ENCODE results near the gene SPTLC2.

Gene SPTLC2

DNA sequence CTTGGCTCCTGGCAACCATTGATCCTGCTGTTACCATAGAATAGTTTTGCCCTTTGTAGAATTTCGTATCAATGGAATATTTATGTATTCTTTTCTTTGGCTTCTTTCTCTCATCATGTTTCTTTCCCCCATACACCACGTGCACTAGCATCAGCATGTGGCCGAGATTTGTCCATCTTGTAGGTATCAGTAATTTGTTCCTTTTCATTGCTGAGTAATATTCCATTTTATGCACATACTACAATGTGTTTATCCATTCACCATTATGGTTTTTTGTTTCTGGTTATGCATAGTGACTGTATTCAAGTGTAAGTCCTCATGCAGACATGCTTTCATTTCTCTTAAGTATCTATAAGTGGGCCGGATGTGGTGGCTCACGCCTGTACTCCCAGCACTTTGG is 113.3 kb downstream of the SPTLC2 start:
- DNase-seq (ENCODE audit: low spot score): no peak

- no peak for DNase-seq (ENCODE audit: low spot score)
These were observed 114.2 kb downstream of the SPTLC2 start for GRCh38 chr14:77502109-77502782.

GRCh38 chr14:77498984-77499527 is 117.4 kb downstream of the SPTLC2 start:
- no peak for DNase-seq (ENCODE audit: low spot score)

DNA sequence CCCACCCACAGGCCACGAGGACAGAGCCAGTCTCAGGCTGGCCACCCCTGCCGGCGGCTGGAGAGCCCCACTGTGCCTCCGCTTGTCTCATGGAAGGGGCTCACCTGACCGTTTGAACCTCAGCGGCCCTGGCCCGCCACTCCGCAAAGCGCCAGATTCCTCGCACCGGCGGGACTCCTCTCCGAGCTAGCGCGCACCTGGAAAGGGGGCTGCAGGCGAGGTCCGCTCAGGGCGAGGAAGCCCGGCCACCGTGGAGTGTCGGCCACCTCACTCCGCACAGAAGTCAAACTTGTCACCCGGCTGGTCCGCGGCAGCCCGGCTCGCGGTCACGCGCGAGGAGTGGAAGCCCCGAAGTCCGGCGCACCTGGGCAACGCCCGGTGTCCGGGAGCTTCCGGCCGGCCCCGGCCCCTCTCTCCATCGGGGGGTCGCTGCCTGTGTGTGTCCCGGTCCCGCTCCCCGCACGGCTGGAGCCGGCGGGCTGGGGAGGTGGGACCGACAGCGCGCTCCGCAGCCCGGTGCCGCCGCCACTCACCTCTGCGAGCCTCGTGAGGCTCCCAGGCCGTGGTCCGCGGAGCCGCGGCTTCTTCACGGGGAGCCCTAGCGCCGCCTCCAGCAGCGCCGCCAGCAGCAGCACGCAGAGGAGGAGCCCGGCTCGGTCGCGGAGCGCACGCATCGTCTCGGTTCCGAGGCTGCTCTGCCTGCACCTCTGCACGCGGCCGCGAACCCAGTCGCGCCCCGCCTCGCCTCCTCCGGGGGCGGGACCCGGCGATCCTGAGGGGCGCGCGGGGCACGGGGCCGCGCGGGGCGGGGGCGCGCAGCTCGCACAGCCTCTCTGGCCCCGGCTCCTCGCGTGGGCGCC is 118.1 kb downstream of the SPTLC2 start, which contains the start of gene ISM2:
TSS of gene ISM2 (minus strand) at position 697 of the 860 bp plus-strand sequence. CDS start at position 674, 23 bp downstream.
- DNase-seq (ENCODE audit: low spot score): peak; percentile 30

- no peak for DNase-seq (ENCODE audit: low spot score)
These were observed 121.1 kb downstream of the SPTLC2 start for GRCh38 chr14:77495334-77495733.

DNA sequence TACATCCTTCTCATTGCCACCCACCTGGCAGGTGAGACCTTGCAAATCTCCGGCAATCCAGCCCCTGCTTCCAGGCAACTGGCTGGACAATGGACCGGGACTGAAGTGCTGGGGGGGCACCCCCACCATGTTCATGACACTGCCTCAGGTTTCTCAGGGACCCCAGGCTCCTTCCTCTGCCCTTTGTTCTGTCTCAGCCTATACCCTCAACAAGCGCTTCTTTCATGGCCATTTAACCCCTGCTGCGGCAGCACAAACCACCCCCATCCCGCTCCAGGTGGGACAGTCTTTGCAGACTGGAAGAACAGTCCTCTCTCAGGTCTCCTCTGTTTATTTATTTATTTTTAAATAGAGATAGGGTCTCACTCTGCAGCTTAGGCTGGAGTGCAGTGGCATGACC is 125.4 kb downstream of the SPTLC2 start:
- no peak for DNase-seq (ENCODE audit: low spot score)

DNA sequence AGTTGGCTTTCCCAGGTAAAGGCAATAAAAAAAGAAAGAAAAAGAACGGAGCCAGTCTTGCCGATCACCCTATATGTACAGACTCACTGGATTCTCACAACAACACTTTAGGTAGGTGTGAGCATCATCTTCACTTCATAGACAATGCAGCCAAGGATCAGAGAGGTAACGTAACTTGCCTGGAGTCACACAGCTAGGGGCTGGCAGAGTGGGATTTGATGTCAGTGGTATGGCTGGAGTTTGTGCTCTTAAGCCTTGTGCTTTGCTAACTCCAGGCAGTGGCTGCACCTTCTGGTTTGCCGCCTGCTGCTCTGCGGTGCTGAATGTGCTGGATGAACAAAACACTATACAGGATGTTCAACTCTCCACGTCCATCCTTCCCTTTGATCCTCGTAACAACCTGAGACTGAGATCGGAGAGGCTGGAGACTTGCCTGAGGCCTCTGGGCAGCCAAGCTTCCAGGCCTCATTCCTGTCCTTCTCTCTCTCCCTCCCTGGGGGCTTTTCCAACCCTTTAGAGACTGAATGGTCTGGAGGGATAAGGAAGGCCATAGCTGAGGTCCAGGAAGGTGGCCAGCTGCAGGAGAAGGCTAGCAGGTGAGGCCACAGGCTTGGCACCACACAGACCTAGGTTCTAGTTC is 126.0 kb downstream of the SPTLC2 start:
- DNase-seq (ENCODE audit: low spot score): no peak

GRCh38 chr14:77489041-77489440 is 127.4 kb downstream of the SPTLC2 start:
- DNase-seq (ENCODE audit: low spot score): no peak

DNA sequence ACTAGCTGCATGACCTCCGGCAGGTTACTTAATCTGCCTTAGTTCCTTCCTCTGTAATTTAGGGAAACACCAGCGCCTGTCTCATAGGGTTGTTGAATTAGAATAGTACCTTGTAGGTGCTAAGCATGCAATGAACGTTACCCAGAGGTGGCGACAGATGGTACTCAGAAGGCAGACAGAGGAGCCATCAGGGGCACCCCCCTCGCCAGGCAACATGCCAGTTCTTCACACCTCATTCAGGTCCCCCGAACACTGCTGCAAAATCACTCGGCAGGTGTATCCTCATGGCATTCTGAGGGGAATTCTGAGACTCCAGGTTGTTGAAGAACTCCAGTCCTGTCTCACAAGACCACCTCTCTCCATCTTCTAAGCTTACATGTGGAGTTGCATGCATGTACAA is 127.9 kb downstream of the SPTLC2 start:
- no peak for DNase-seq (ENCODE audit: low spot score)

DNA sequence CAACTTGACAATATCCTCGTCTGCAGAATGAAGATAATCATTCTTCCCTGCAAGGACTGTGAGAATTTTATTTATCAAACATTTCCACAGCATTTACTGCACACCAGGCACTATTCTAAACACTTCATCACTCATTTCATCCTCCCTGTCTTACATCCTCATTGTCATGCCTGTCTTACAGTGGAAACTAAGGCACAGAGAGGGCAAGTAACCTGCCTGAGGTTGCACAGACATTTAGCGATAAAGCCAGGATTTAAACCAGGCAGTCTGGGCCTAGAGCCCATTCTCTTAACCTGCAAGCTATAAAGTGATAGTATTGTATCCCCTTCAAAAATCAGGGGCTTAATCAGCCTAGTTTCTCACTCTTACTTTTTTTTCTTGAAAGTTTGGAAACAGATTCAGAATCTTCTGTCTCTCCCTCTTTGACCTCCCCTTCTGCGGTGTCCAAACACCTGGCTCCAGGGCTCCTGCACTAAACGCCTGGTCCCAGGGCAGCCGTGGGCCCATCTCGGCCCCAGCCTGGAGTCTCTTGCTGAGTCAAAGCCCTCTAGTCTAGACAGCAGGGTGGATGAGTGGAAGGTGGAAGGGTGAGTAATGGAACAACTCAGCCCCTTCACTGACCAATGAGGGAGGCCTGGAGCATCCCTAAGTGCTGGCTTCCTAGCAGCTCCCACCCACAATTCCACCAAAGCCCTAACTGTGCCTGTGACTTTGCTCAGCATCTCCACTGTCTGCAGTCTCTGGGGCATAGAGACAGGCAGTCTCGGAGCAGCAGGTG is 130.3 kb downstream of the SPTLC2 start:
- DNase-seq (ENCODE audit: low spot score): no peak

GRCh38 chr14:77485256-77485655 is 131.2 kb downstream of the SPTLC2 start:
- no peak for DNase-seq (ENCODE audit: low spot score)

DNA sequence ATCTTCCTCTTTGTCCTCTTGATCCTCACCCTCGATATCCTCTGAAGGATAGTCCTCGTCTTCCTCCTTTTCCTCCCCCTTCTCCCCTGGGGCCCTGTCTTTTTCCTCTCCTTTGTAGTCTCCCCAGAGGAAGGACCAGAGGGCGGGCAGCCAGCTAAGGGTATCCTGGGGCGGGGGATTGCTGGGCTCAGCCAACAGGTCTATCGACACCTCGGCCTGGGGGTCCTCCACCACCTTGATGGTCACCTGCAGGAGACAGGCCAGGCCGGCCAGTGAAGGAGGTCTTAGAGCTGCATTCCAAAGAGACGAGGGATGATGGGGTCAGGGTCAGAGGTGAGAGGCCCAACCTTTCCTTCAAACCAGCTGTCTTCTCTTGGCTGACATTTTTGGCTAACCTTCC is 134.0 kb downstream of the SPTLC2 start:
- no peak for DNase-seq (ENCODE audit: low spot score)

- no peak for DNase-seq (ENCODE audit: low spot score)
These were observed 137.6 kb downstream of the SPTLC2 start for GRCh38 chr14:77478796-77479195.

DNA sequence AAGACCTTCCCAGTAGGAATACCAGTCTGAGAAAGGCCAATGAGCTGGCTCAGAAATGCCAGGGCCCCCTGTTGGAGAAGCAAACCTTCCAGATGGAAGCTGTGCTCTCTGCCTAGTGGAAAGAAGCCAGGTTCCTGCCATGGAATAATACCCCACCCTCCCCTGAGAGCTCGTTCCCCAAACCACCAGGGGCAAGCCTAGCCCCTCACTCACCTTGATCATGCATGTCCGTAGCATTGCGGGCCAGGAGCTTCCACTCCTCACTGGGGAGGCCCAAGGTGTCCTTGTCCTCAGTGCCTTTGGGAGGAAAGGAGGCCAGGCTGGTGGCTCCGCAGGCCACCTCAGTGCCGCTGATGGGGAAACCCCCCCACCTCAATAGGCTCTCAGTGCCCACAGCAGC is 138.4 kb downstream of the SPTLC2 start:
- no peak for DNase-seq (ENCODE audit: low spot score)

DNA sequence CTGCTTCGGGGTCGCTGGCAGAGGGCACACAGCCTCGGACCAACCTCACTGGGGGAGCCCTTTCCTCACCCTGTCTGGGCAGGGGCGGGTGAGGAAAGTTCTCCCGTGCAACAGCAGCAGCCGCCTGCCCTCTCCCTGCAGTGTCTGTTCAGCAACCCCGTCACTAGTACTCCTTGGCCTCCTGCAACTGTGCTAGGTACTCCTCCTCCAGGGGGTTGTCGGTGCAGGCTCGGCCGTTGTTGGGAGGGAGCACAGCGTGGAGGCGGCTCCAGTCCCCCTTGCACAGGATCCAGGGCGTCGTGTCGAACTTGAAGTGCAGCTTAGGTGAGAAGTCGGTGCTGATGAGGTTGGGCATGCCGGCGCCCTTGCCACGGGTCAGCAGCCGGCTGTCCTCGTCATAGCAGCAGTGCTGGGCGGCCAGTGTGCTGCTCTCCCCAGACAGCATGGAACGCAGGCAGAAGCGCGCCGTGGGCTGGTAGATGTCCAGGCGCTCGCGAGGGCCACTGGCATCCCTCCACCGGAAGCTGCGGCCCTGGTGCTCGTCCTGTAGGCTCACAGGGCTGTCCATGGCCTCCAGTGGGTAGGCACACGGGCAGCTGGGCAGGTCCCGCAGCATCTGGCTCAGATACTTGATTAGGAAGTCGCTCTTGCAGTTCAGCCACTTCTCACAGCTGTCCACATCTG is 140.9 kb downstream of the SPTLC2 start:
- no peak for DNase-seq (ENCODE audit: low spot score)

DNA sequence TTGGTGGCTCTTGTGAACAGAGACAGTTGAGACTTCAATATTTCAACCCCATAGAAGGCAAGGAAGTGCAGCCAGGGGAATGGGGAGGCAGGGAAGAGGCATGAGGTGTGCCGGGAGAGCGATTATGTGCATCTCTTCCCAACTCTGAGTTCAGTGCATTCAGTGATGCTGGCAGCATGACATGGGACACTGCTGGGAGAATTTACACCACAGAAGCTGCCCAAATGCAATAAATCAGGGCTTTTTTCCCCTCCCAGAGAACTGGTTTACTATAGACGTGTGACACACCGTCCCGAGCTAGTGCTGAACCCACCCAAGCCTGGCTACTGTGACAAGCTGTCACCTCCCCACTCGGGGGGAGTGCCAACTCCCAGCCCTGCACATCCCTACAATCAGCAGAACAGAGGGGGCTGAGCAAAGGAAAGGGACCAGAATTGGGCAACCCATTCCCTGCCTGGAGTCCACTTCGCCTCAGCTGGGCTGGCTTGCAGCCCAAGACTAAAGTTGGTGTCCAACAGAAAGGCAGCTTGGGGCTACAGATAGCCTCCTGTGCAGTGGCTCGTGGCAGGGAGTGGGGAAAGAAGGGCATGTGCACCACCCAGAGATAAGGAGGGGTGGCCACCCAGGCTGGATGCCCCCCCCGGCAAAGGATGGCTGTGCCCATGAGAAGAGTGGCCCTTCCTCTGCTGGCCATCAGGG is 141.8 kb downstream of the SPTLC2 start:
- DNase-seq (ENCODE audit: low spot score): no peak

DNA sequence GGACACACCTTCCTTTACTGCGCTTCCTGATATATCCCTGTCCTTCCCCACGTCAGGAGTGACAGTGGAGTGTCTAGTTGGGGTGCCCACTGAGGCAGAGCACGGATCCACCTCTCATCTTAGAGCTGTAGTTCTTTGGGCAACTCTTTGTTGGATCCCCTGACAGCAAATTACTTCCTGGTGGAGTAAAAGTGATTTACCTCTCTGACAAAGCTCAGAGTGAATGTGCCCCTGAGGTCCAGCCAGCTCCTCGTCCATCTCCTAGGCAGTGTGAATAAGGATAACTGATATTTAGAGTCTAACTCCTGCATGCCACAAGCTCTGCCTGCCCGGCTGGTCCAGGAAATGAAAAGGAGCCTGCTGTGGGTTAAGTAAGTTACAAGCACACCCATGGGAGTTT is 142.5 kb downstream of the SPTLC2 start:
- no peak for DNase-seq (ENCODE audit: low spot score)

DNA sequence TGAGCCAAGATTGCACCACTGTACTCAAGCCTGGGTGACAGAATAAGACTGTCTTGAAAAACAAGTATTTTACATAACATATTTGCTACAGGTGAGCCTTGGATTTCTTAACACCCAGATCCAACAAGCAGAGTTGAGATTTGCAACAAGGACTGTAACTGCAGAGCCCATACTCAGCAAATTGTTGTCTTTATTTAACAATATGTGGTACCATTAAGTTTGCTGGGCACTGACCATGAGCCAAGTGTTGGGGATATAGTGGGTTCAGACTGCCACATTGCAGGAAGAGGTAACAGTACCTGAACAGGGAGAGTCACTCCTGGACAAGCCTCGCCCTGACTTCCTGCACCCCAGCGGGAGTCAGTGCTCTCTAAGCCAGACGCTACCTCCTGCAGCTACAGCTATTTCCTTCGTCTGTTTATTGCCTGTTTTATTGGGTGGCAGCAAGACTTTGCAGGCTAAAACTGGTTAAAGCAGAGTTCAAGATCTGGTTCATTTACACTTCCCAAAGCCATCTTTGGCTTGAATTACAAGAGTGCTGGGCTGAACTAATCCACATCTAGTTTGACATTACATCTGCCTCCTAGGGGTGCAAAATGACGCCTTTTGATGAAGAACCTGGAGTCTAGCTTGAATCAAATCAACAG is 146.1 kb downstream of the SPTLC2 start:
- no peak for DNase-seq (ENCODE audit: low spot score)

GRCh38 chr14:77469539-77469938 is 146.9 kb downstream of the SPTLC2 start:
- DNase-seq (ENCODE audit: low spot score): no peak

DNA sequence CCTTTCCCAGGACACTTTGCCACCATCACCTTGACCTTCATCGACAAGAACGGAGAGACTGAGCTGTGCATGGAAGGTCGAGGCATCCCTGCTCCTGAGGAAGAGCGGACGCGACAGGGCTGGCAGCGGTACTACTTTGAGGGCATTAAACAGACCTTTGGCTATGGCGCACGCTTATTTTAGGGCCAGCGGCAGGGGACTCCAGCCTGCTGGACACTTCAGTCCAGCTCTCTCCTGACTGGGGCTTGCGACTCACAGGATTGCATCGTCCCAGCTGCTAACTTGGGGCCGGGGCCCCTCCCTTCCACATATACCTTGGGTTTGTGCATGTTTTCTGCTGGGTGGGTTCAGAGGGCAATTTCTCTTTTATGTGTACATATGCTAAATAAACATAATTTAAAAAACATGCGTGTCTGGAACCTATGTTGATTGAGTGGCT is 147.4 kb downstream of the SPTLC2 start:
- DNase-seq (ENCODE audit: low spot score): no peak
